HepG2 (cell line): Measurements from ENCODE around the gene STRN3. TPM values are rescaled to one million over a fixed set of nuclear protein-coding genes. Genes with fewer than 3 reads are reported as not detected.

Experiments
- ATAC-seq: fragments of 200-7000 bp; cut with Tn5 transposase; 3 replicates; pipeline ENCODE4 v1.9.1; 2020; ENCODE audit warnings: mild to moderate bottlenecking, moderate library complexity
- BruUV-seq: library from RNA; stranded (reverse); fragments of 400-500 nt; replicated peaks from 2 replicates; lab custom pipeline; 2021; lab: Mats Ljungman, UMichigan
- CTCF ChIA-PET: fragments of 300-600 bp; formaldehyde crosslinking; extraction: SDS; loops from one replicate; lab custom pipeline; 2021; ENCODE audit warnings: low total read pairs, inconsistent platforms, low intra/inter-chr PET ratio; lab: Yijun Ruan, JAX
- POLR2A ChIA-PET: fragments of 350-600 bp; sonication (Branson Sonifier 250); formaldehyde crosslinking; loops from one replicate; lab custom pipeline; 2020; ENCODE audit warnings: antibody characterized with exemption, inconsistent platforms; lab: Yijun Ruan, JAX
- DNase-seq: peaks from one replicate; pipeline ENCODE4 v3.0.0-alpha.2; 2015; ENCODE audit warnings: low spot score
- FAIRE-seq: peaks from 3 replicates; lab custom pipeline; 2011; peaks lifted over from hg19 to GRCh38; lab: Jason Lieb, UNC
- H2AFZ ChIP-seq: one replicate; pipeline ENCODE4 v1.6.1; 2011; ENCODE audit warnings: low read length, inconsistent platforms
- H3K27ac ChIP-seq: fragments of 300-600 bp; 3 replicates; pipeline ENCODE4 v1.8.0; 2011; ENCODE audit warnings: mixed run types, mild to moderate bottlenecking, mixed read lengths, low read length, inconsistent platforms; ENCODE audit not compliant: insufficient read depth; ENCODE audit errors: extremely low read length
- H3K27me3 ChIP-seq, 2 experiments: fragments of 200-600 bp in 1 of 2; 2 replicates in 1 of 2; 3 replicates in 1 of 2; pipeline versions ENCODE4 v1.6.0 to v1.8.0; 2011; ENCODE audit warnings: low read length in 2 of 2, mild to moderate bottlenecking in 2 of 2, moderate library complexity in 2 of 2, inconsistent platforms in 1 of 2; ENCODE audit not compliant: insufficient read depth in 2 of 2, control insufficient read depth in 1 of 2
- H3K36me3 ChIP-seq, 2 experiments: fragments of 200-600 bp in 1 of 2; replicated peaks in 1 of 2; 2 replicates in 1 of 2; 3 replicates in 1 of 2; pipeline versions ENCODE4 v1.5.1 to v1.8.0; 2011; ENCODE audit warnings: low read length in 2 of 2, inconsistent platforms in 1 of 2; ENCODE audit not compliant: insufficient read depth in 2 of 2, control insufficient read depth in 1 of 2
- H3K4me1 ChIP-seq: 2 replicates; pipeline ENCODE4 v1.5.1; 2012; ENCODE audit warnings: low read length, inconsistent platforms; ENCODE audit not compliant: insufficient read depth
- H3K4me2 ChIP-seq: 2 replicates; pipeline ENCODE4 v1.6.0; 2011; ENCODE audit warnings: low read depth, low read length, inconsistent platforms
- H3K4me3 ChIP-seq, 3 experiments: fragments of 200-600 bp in 1 of 3; sonication (generic), shearing (Covaris generic) in 1 of 3; replicated peaks in 1 of 3; 2 replicates each; pipeline ENCODE4 v1.5.1; 2011 to 2016; ENCODE audit warnings: low read length in 3 of 3, inconsistent platforms in 2 of 3, low read depth in 2 of 3, mild to moderate bottlenecking in 2 of 3, control low read depth in 1 of 3, mixed read lengths in 1 of 3; ENCODE audit not compliant: insufficient read depth in 1 of 3
- H3K79me2 ChIP-seq: one replicate; pipeline ENCODE4 v1.6.1; 2011; ENCODE audit warnings: low read length, inconsistent platforms; ENCODE audit not compliant: insufficient read depth
- H3K9ac ChIP-seq: 2 replicates; pipeline ENCODE4 v1.6.0; 2011; ENCODE audit warnings: mild to moderate bottlenecking, low read depth, low read length, inconsistent platforms; ENCODE audit not compliant: insufficient read depth
- H3K9me3 ChIP-seq: 2 replicates; pipeline ENCODE4 v1.5.1; 2012; ENCODE audit warnings: mild to moderate bottlenecking, low read length
- H4K20me1 ChIP-seq: 2 replicates; pipeline ENCODE4 v1.6.0; 2011; ENCODE audit warnings: inconsistent platforms, mild to moderate bottlenecking, low read length, moderate library complexity; ENCODE audit not compliant: insufficient read depth
- CEBPG ChIP-seq: IDR thresholded peaks from 2 replicates; pipeline ENCODE4 v1.6.1; 2016
- CHD2 ChIP-seq: IDR thresholded peaks from 2 replicates; pipeline ENCODE4 v1.6.1; 2011; ENCODE audit warnings: low read depth, low read length, improper control_type of control experiment
- GATAD1 ChIP-seq: IDR thresholded peaks from 2 replicates; pipeline ENCODE4 v1.6.1; 2016; ENCODE audit warnings: missing genetic modification reagents, missing compliant biosample characterization
- HNRNPK ChIP-seq: fragments of 200-400 bp; formaldehyde crosslinking; IDR thresholded peaks from 2 replicates; pipeline ENCODE4 v1.6.1; 2018; ENCODE audit warnings: low read length, low read depth, moderate library complexity, mild to moderate bottlenecking; ENCODE audit not compliant: poor library complexity, severe bottlenecking
- MTA3 ChIP-seq: sonication (generic); formaldehyde crosslinking; IDR thresholded peaks from 2 replicates; pipeline ENCODE4 v1.4.0; 2020; ENCODE audit warnings: missing genetic modification reagents
- RBM22 ChIP-seq: fragments of 200-400 bp; formaldehyde crosslinking; optimal IDR thresholded peaks from 2 replicates; pipeline ENCODE3; 2017; ENCODE audit warnings: mild to moderate bottlenecking, low read length, moderate library complexity
- REL ChIP-seq: sonication (generic); formaldehyde crosslinking; conservative IDR thresholded peaks from 2 replicates; pipeline ENCODE4 v1.8.0; 2022; ENCODE audit warnings: mild to moderate bottlenecking, missing genetic modification reagents, moderate library complexity
- REXO4 ChIP-seq: sonication (generic); formaldehyde crosslinking; IDR thresholded peaks from 2 replicates; pipeline ENCODE4 v1.8.0; 2022; ENCODE audit warnings: missing genetic modification reagents, mild to moderate bottlenecking, borderline replicate concordance
- ZMAT3 ChIP-seq: sonication (generic); formaldehyde crosslinking; conservative IDR thresholded peaks from 2 replicates; pipeline ENCODE4 v1.7.0; 2021; ENCODE audit warnings: missing genetic modification reagents
- ZNF326 ChIP-seq: sonication (generic); formaldehyde crosslinking; IDR thresholded peaks from 2 replicates; pipeline ENCODE4 v1.4.0; 2020; ENCODE audit warnings: missing genetic modification reagents, borderline replicate concordance
- ZNF33B ChIP-seq: sonication (generic); formaldehyde crosslinking; IDR thresholded peaks from 2 replicates; pipeline ENCODE4 v1.5.1; 2020; ENCODE audit warnings: mild to moderate bottlenecking, missing genetic modification reagents
- ZNF354B ChIP-seq: sonication (generic); formaldehyde crosslinking; IDR thresholded peaks from 2 replicates; pipeline ENCODE4 v1.8.0; 2022; ENCODE audit warnings: mild to moderate bottlenecking, missing genetic modification reagents
- ZNF550 ChIP-seq: sonication (generic); formaldehyde crosslinking; IDR thresholded peaks from 2 replicates; pipeline ENCODE4 v1.4.0; 2020; ENCODE audit warnings: mild to moderate bottlenecking, missing genetic modification reagents, borderline replicate concordance
- ZNF615 ChIP-seq: sonication (generic); formaldehyde crosslinking; IDR thresholded peaks from 2 replicates; pipeline ENCODE4 v1.5.0; 2020; ENCODE audit warnings: mild to moderate bottlenecking, missing genetic modification reagents, borderline replicate concordance
- ZNF639 ChIP-seq: conservative IDR thresholded peaks from 2 replicates; pipeline ENCODE4 v1.6.1; 2018; ENCODE audit warnings: missing genetic modification reagents
- ZNF7 ChIP-seq: IDR thresholded peaks from 2 replicates; pipeline ENCODE4 v1.6.1; 2016; ENCODE audit warnings: missing biosample characterization, missing genetic modification reagents
- ZNF713 ChIP-seq: sonication (generic); formaldehyde crosslinking; IDR thresholded peaks from 2 replicates; pipeline ENCODE4 v1.4.0; 2020; ENCODE audit warnings: mild to moderate bottlenecking, missing genetic modification reagents
- ZNF761 ChIP-seq: sonication (generic); formaldehyde crosslinking; conservative IDR thresholded peaks from 2 replicates; pipeline ENCODE4 v1.4.0; 2020; ENCODE audit warnings: mild to moderate bottlenecking, missing genetic modification reagents
- ZNF770 ChIP-seq: sonication (generic); formaldehyde crosslinking; IDR thresholded peaks from 2 replicates; pipeline ENCODE4 v1.5.0; 2020; ENCODE audit warnings: mild to moderate bottlenecking, missing genetic modification reagents
- ZNF792 ChIP-seq: IDR thresholded peaks from 2 replicates; pipeline ENCODE4 v1.6.1; 2016
- ZNF878 ChIP-seq: sonication (generic); formaldehyde crosslinking; IDR thresholded peaks from 2 replicates; pipeline ENCODE4 v1.8.1; 2023; ENCODE audit warnings: mild to moderate bottlenecking, missing genetic modification reagents, moderate library complexity
- WGBS: methylation state at CpG from one replicate; pipeline ENCODE4 v1.1.6; 2017; ENCODE audit warnings: low lambda C conversion rate; 5-methylcytosine and 5-hydroxymethylcytosine counted together
- in situ Hi-C: cut with HindIII; loops from 2 replicates; pipeline ENCODE4 v1.10.0; 2017; ENCODE audit warnings: low pct_unique_long_range_greater_than_20kb; ENCODE audit not compliant: extremely low pct_ligation_motif_present
- intact Hi-C: fragments of 100-400 bp; cut with micrococcal nuclease; formaldehyde crosslinking; loops from one replicate; pipeline ENCODE4 v1.10.0; 2022; ENCODE audit not compliant: unreplicated experiment
- polyA plus RNA-seq, 8 experiments: library from polyadenylated mRNA; depleted of rRNA in 3 of 8; stranded (reverse) in 7 of 8; unstranded in 1 of 8; fragments of >200 nt; fragmentation: Illumina TruSeq in 4 of 8; extraction: Trizol in 4 of 8; gene quantifications; 2 replicates each; pipeline versions ENCODE4 v1.2.1 to v1.2.3, GENCODE V29; 2011 to 2016; ENCODE audit warnings: low read depth in 4 of 8, missing spikeins in 1 of 8, mixed read lengths in 1 of 8; ENCODE audit not compliant: insufficient read depth in 1 of 8
- total RNA-seq, 5 experiments: library from RNA; depleted of rRNA; stranded (reverse); fragments of >200 nt; fragmentation: Illumina TruSeq; extraction: Trizol; gene quantifications; 2 replicates each; pipeline ENCODE4 v1.2.3, GENCODE V29; 2016; ENCODE audit warnings: low read depth in 1 of 5

Gene STRN3
- total and polyA plus RNA-seq, 2 of the 13 experiments (the other 11 are each of a cell fraction or from before 2014, with no cell fraction given) = 49.4 to 123 TPM

GRCh38 chr14:31010935-31011334, 15.2 kb downstream of the STRN3 start (continued):
- TF ChIP-seq ZNF878 (CRISPR knock-in tag) (0 out of 2 replicates have a peak, but pooled peaks have one; percentile 35), ZNF354B (CRISPR knock-in tag) (0 out of 2 replicates have a peak, but pooled peaks have one; percentile 40), ZNF713 (CRISPR knock-in tag) (no peak), ZMAT3 (CRISPR knock-in tag) (0 out of 2 replicates have a peak, but pooled peaks have one; percentile 55)

- ChIA-PET POLR2A (interaction anchor here (2.2 to 4.1 kb wide), 2 partner anchors 14 to 16 kb away, joined by 9 to 17 read pairs; partner anchors contain the start of genes AP4S1 and STRN3), CTCF (no interaction called here)
- Histone ChIP-seq H3K79me2 (peaks cover 98% of the 10 kb centered on the region), H4K20me1 (peaks cover 77% of the 10 kb centered on the region), H3K9me3 (no peaks in the 10 kb centered on the region), H2AFZ (no peak overlapping the region), H3K4me2 (no peak overlapping the region), H3K9ac (no peak overlapping the region), H3K36me3 (peaks cover 16 to 72% of the 10 kb centered on the region in 2 experiments), H3K27me3 (no peaks in the 10 kb centered on the region), H3K4me3 (no peak overlapping the region), H3K27ac (no peak overlapping the region), H3K4me1 (peaks cover 19% of the 10 kb centered on the region)
- peak; percentile 94 for TF ChIP-seq HNRNPK
- TF ChIP-seq ZNF639 (CRISPR knock-in tag) = no peak
- TF ChIP-seq ZNF33B = no peak
- no peak for TF ChIP-seq REXO4 (CRISPR knock-in tag)
- TF ChIP-seq ZNF354B (CRISPR knock-in tag) = no peak
- no peak for TF ChIP-seq ZNF761
- no peak for TF ChIP-seq CEBPG (CRISPR knock-in tag)
- TF ChIP-seq ZNF770 = peak; percentile 57; the same call in 1 of the 2 replicates
- no peak for TF ChIP-seq MTA3 (CRISPR knock-in tag)
- no peak for TF ChIP-seq GATAD1
- TF ChIP-seq REL = no peak
- no peak for TF ChIP-seq ZNF792 (CRISPR knock-in tag)
- 0 out of 2 replicates have a peak, but pooled peaks have one; percentile 44 for TF ChIP-seq ZNF615 (CRISPR knock-in tag)
- no peak for TF ChIP-seq ZNF7 (CRISPR knock-in tag)
- no peak for TF ChIP-seq CHD2
- TF ChIP-seq RBM22 = peak; percentile 62
- TF ChIP-seq ZNF550 (CRISPR knock-in tag) = no peak
- no peak for TF ChIP-seq ZNF326 (CRISPR knock-in tag)
- FAIRE-seq (no peak), ATAC-seq (no peak), DNase-seq (no peak)
- in situ Hi-C loops (no loop called here), intact Hi-C loops (loop anchor here (2.0 kb wide), 1 partner anchor 15 kb away; the partner anchor contains the start of gene AP4S1)
- BruUV-seq = no TSS peak
- WGBS = 97% methylated on average over 3 of the region's 3 CpGs
Observed at GRCh38 chr14:31009836-31010574, 16.2 kb downstream of the STRN3 start.
